ENCODE data around the gene PPCDC. TPM values are rescaled to one million over a fixed set of nuclear protein-coding genes. Genes with fewer than 3 reads are reported as not detected.

Gene PPCDC
- total RNA-seq, 1 donor from 2014 or later = 4.7 TPM

GRCh38 chr15:75051191-75051608, 27.8 kb downstream of the PPCDC start:
- peaks cover 41 to 47% (median 42%) of the 10 kb centered on the region in 3 donors for H3K4me1 ChIP-seq (ENCODE audit: control insufficient read depth in 3 of 3, insufficient read depth in 3 of 3, low read length in 3 of 3)
- no peaks in the 10 kb centered on the region for H3K9me3 ChIP-seq (ENCODE audit: control insufficient read depth in 3 of 3, low read length in 3 of 3)
- H3K9ac ChIP-seq (ENCODE audit: low read depth in 1 of 3, low read length in 3 of 3) = no peak overlapping the region
- peaks cover 0 to 2% (median 0%) of the 10 kb centered on the region in 3 donors for H3K36me3 ChIP-seq (ENCODE audit: control insufficient read depth in 3 of 3, insufficient read depth in 3 of 3, low read length in 3 of 3)
- no peaks in the 10 kb centered on the region for H3K27me3 ChIP-seq (ENCODE audit: control insufficient read depth in 3 of 3, insufficient read depth in 3 of 3, low read length in 3 of 3)
- no peak overlapping the region for H3K4me3 ChIP-seq (ENCODE audit: low read length in 3 of 3)
- no peak overlapping the region for H3K27ac ChIP-seq (ENCODE audit: low read depth, low read length)

GRCh38 chr15:75051711-75052110, 28.3 kb downstream of the PPCDC start:
- H3K4me1 ChIP-seq (ENCODE audit: control insufficient read depth in 3 of 3, insufficient read depth in 3 of 3, low read length in 3 of 3) = peaks cover 37 to 42% (median 37%) of the 10 kb centered on the region in 3 donors
- no peak overlapping the region for H3K27ac ChIP-seq (ENCODE audit: low read depth, low read length)
- H3K36me3 ChIP-seq (ENCODE audit: control insufficient read depth in 3 of 3, insufficient read depth in 3 of 3, low read length in 3 of 3) = peaks cover 0 to 2% (median 0%) of the 10 kb centered on the region in 3 donors
- no peak overlapping the region for H3K9ac ChIP-seq (ENCODE audit: low read depth in 1 of 3, low read length in 3 of 3)
- H3K9me3 ChIP-seq (ENCODE audit: control insufficient read depth in 3 of 3, low read length in 3 of 3) = no peaks in the 10 kb centered on the region
- no peaks in the 10 kb centered on the region for H3K27me3 ChIP-seq (ENCODE audit: control insufficient read depth in 3 of 3, insufficient read depth in 3 of 3, low read length in 3 of 3)
- H3K4me3 ChIP-seq (ENCODE audit: low read length in 3 of 3) = no peak overlapping the region

GRCh38 chr15:75052972-75053747, 29.8 kb downstream of the PPCDC start:
- Histone ChIP-seq H3K4me1 (ENCODE audit: control insufficient read depth in 3 of 3, insufficient read depth in 3 of 3, low read length in 3 of 3) (peaks cover 22 to 28% (median 23%) of the 10 kb centered on the region in 3 donors), H3K27me3 (ENCODE audit: control insufficient read depth in 3 of 3, insufficient read depth in 3 of 3, low read length in 3 of 3) (no peaks in the 10 kb centered on the region), H3K9me3 (ENCODE audit: control insufficient read depth in 3 of 3, low read length in 3 of 3) (no peaks in the 10 kb centered on the region), H3K36me3 (ENCODE audit: control insufficient read depth in 3 of 3, insufficient read depth in 3 of 3, low read length in 3 of 3) (peaks cover 0 to 2% (median 0%) of the 10 kb centered on the region in 3 donors), H3K27ac (ENCODE audit: low read depth, low read length) (no peak overlapping the region), H3K9ac (ENCODE audit: low read depth in 1 of 3, low read length in 3 of 3) (no peak overlapping the region), H3K4me3 (ENCODE audit: low read length in 3 of 3) (no peak overlapping the region)

- Histone ChIP-seq H3K4me1 (ENCODE audit: control insufficient read depth in 3 of 3, insufficient read depth in 3 of 3, low read length in 3 of 3) (peaks cover 16 to 22% (median 19%) of the 10 kb centered on the region in 3 donors), H3K27me3 (ENCODE audit: control insufficient read depth in 3 of 3, insufficient read depth in 3 of 3, low read length in 3 of 3) (no peaks in the 10 kb centered on the region), H3K4me3 (ENCODE audit: low read length in 3 of 3) (no peak overlapping the region), H3K36me3 (ENCODE audit: control insufficient read depth in 3 of 3, insufficient read depth in 3 of 3, low read length in 3 of 3) (peaks cover 0 to 2% (median 2%) of the 10 kb centered on the region in 3 donors), H3K9me3 (ENCODE audit: control insufficient read depth in 3 of 3, low read length in 3 of 3) (no peaks in the 10 kb centered on the region), H3K27ac (ENCODE audit: low read depth, low read length) (no peak overlapping the region), H3K9ac (ENCODE audit: low read depth in 1 of 3, low read length in 3 of 3) (no peak overlapping the region)
Observed at GRCh38 chr15:75053748-75054125, 30.3 kb downstream of the PPCDC start.

- no peak overlapping the region for H3K27ac ChIP-seq (ENCODE audit: low read depth, low read length)
- H3K27me3 ChIP-seq (ENCODE audit: control insufficient read depth in 3 of 3, insufficient read depth in 3 of 3, low read length in 3 of 3) = no peaks in the 10 kb centered on the region
- no peak overlapping the region for H3K9ac ChIP-seq (ENCODE audit: low read depth in 1 of 3, low read length in 3 of 3)
- H3K9me3 ChIP-seq (ENCODE audit: control insufficient read depth in 3 of 3, low read length in 3 of 3) = no peaks in the 10 kb centered on the region
- peaks cover 0 to 2% (median 0%) of the 10 kb centered on the region in 3 donors for H3K36me3 ChIP-seq (ENCODE audit: control insufficient read depth in 3 of 3, insufficient read depth in 3 of 3, low read length in 3 of 3)
- H3K4me3 ChIP-seq (ENCODE audit: low read length in 3 of 3) = no peak overlapping the region
- peaks cover 10 to 16% (median 13%) of the 10 kb centered on the region in 3 donors for H3K4me1 ChIP-seq (ENCODE audit: control insufficient read depth in 3 of 3, insufficient read depth in 3 of 3, low read length in 3 of 3)
Observed at GRCh38 chr15:75054172-75054897, 30.9 kb downstream of the PPCDC start.

- Histone ChIP-seq H3K27ac (ENCODE audit: low read depth, low read length) (no peak overlapping the region), H3K27me3 (ENCODE audit: control insufficient read depth in 3 of 3, insufficient read depth in 3 of 3, low read length in 3 of 3) (no peaks in the 10 kb centered on the region), H3K9ac (ENCODE audit: low read depth in 1 of 3, low read length in 3 of 3) (no peak overlapping the region), H3K4me3 (ENCODE audit: low read length in 3 of 3) (no peak overlapping the region), H3K36me3 (ENCODE audit: control insufficient read depth in 3 of 3, insufficient read depth in 3 of 3, low read length in 3 of 3) (peaks cover 0 to 2% (median 0%) of the 10 kb centered on the region in 3 donors), H3K4me1 (ENCODE audit: control insufficient read depth in 3 of 3, insufficient read depth in 3 of 3, low read length in 3 of 3) (peaks cover 0 to 7% (median 3%) of the 10 kb centered on the region in 3 donors), H3K9me3 (ENCODE audit: control insufficient read depth in 3 of 3, low read length in 3 of 3) (no peaks in the 10 kb centered on the region)
Observed at GRCh38 chr15:75056036-75056435, 32.6 kb downstream of the PPCDC start.

GRCh38 chr15:75058127-75058905, 34.9 kb downstream of the PPCDC start:
- Histone ChIP-seq H3K27ac (ENCODE audit: low read depth, low read length) (no peak overlapping the region), H3K4me1 (ENCODE audit: control insufficient read depth in 3 of 3, insufficient read depth in 3 of 3, low read length in 3 of 3) (peaks cover 0 to 7% (median 0%) of the 10 kb centered on the region in 3 donors)

GRCh38 chr15:75059607-75060006, 36.2 kb downstream of the PPCDC start:
- no peaks in the 10 kb centered on the region for H3K27me3 ChIP-seq (ENCODE audit: control insufficient read depth in 3 of 3, insufficient read depth in 3 of 3, low read length in 3 of 3)
- H3K4me1 ChIP-seq (ENCODE audit: control insufficient read depth in 3 of 3, insufficient read depth in 3 of 3, low read length in 3 of 3) = peaks cover 0 to 7% (median 0%) of the 10 kb centered on the region in 3 donors
- H3K27ac ChIP-seq (ENCODE audit: low read depth, low read length) = no peak overlapping the region

More at GRCh38 chr15:75058127-75058905, 34.9 kb downstream of the PPCDC start:
- Histone ChIP-seq H3K9ac (ENCODE audit: low read depth in 1 of 3, low read length in 3 of 3) (no peak overlapping the region), H3K9me3 (ENCODE audit: control insufficient read depth in 3 of 3, low read length in 3 of 3) (no peaks in the 10 kb centered on the region), H3K36me3 (ENCODE audit: control insufficient read depth in 3 of 3, insufficient read depth in 3 of 3, low read length in 3 of 3) (peaks cover 0 to 2% (median 0%) of the 10 kb centered on the region in 3 donors), H3K4me3 (ENCODE audit: low read length in 3 of 3) (no peak overlapping the region), H3K27me3 (ENCODE audit: control insufficient read depth in 3 of 3, insufficient read depth in 3 of 3, low read length in 3 of 3) (no peaks in the 10 kb centered on the region)

GRCh38 chr15:75061272-75061671, 37.9 kb downstream of the PPCDC start:
- Histone ChIP-seq H3K4me3 (ENCODE audit: low read length in 3 of 3) (no peak overlapping the region), H3K4me1 (ENCODE audit: control insufficient read depth in 3 of 3, insufficient read depth in 3 of 3, low read length in 3 of 3) (peaks cover 2 to 11% (median 4%) of the 10 kb centered on the region in 3 donors), H3K27me3 (ENCODE audit: control insufficient read depth in 3 of 3, insufficient read depth in 3 of 3, low read length in 3 of 3) (no peaks in the 10 kb centered on the region), H3K9me3 (ENCODE audit: control insufficient read depth in 3 of 3, low read length in 3 of 3) (no peaks in the 10 kb centered on the region), H3K9ac (ENCODE audit: low read depth in 1 of 3, low read length in 3 of 3) (no peak overlapping the region), H3K27ac (ENCODE audit: low read depth, low read length) (no peak overlapping the region), H3K36me3 (ENCODE audit: control insufficient read depth in 3 of 3, insufficient read depth in 3 of 3, low read length in 3 of 3) (peaks cover 0 to 2% (median 0%) of the 10 kb centered on the region in 3 donors)

More at GRCh38 chr15:75059607-75060006, 36.2 kb downstream of the PPCDC start:
- H3K36me3 ChIP-seq (ENCODE audit: control insufficient read depth in 3 of 3, insufficient read depth in 3 of 3, low read length in 3 of 3) = peaks cover 0 to 2% (median 0%) of the 10 kb centered on the region in 3 donors
- H3K4me3 ChIP-seq (ENCODE audit: low read length in 3 of 3) = no peak overlapping the region
- no peak overlapping the region for H3K9ac ChIP-seq (ENCODE audit: low read depth in 1 of 3, low read length in 3 of 3)
- no peaks in the 10 kb centered on the region for H3K9me3 ChIP-seq (ENCODE audit: control insufficient read depth in 3 of 3, low read length in 3 of 3)

Measured in skeletal muscle tissue (tissue), 4 donors.